GM11168 (cell line): Measurements from ENCODE around the gene PCDH15.
"Not testable (repeated sequence)": the region's sequence is repeated elsewhere in the genome, so short reads cannot be mapped to it uniquely, and the experiment has no call there.

Source experiments
- in situ Hi-C: fragments of 300-500 bp; cut with MboI; formaldehyde crosslinking; loops from one replicate; pipeline ENCODE4 v1.12.0; 2022; ENCODE audit warnings: low sequenced_read_pairs; ENCODE audit not compliant: unreplicated experiment

PCDH15 gene

GRCh38 chr10:54441275-54441674 lies 359.8 kb downstream of the PCDH15 start:
- in situ Hi-C loops = no loop called here

- in situ Hi-C loops = no loop called here
Measured at GRCh38 chr10:54434782-54435181, 366.2 kb downstream of the PCDH15 start.

GRCh38 chr10:54415483-54415882 lies 385.5 kb downstream of the PCDH15 start:
- in situ Hi-C loops = no loop called here

GRCh38 chr10:54402576-54402975 lies 398.5 kb downstream of the PCDH15 start:
- in situ Hi-C loops = no loop called here

- in situ Hi-C loops = no loop called here
Measured at GRCh38 chr10:54396031-54396430, 405.0 kb downstream of the PCDH15 start.

GRCh38 chr10:54394598-54394997 lies 406.4 kb downstream of the PCDH15 start:
- in situ Hi-C loops = not testable (repeated sequence)

GRCh38 chr10:54372179-54372578 lies 428.9 kb downstream of the PCDH15 start:
- in situ Hi-C loops = no loop called here

GRCh38 chr10:54368984-54369383 lies 432.0 kb downstream of the PCDH15 start:
- in situ Hi-C loops = no loop called here

- in situ Hi-C loops = no loop called here
Measured at GRCh38 chr10:54363390-54363789, 437.6 kb downstream of the PCDH15 start.

GRCh38 chr10:54342058-54342457 lies 459.0 kb downstream of the PCDH15 start:
- in situ Hi-C loops = no loop called here

- in situ Hi-C loops = no loop called here
Measured at GRCh38 chr10:54335296-54335695, 465.7 kb downstream of the PCDH15 start.

- in situ Hi-C loops = no loop called here
Measured at GRCh38 chr10:54319341-54319740, 481.7 kb downstream of the PCDH15 start.

- in situ Hi-C loops = no loop called here
Measured at GRCh38 chr10:54318470-54318869, 482.6 kb downstream of the PCDH15 start.

- in situ Hi-C loops = no loop called here
Measured at GRCh38 chr10:54314430-54314829, 486.6 kb downstream of the PCDH15 start.

GRCh38 chr10:54284526-54285193 lies 516.4 kb downstream of the PCDH15 start:
- in situ Hi-C loops = no loop called here

GRCh38 chr10:54282012-54282411 lies 519.0 kb downstream of the PCDH15 start:
- in situ Hi-C loops = no loop called here

- in situ Hi-C loops = no loop called here
Measured at GRCh38 chr10:54266395-54266794, 534.6 kb downstream of the PCDH15 start.

- in situ Hi-C loops = no loop called here
Measured at GRCh38 chr10:54262726-54263125, 538.3 kb downstream of the PCDH15 start.

GRCh38 chr10:54259104-54259503 lies 541.9 kb downstream of the PCDH15 start:
- in situ Hi-C loops = no loop called here

- in situ Hi-C loops = no loop called here
Measured at GRCh38 chr10:54234832-54235231, 566.2 kb downstream of the PCDH15 start.

- in situ Hi-C loops = no loop called here
Measured at GRCh38 chr10:54203401-54203800, 597.6 kb downstream of the PCDH15 start.

- in situ Hi-C loops = no loop called here
Measured at GRCh38 chr10:54198051-54198450, 603.0 kb downstream of the PCDH15 start.

GRCh38 chr10:54194806-54195205 lies 606.2 kb downstream of the PCDH15 start:
- in situ Hi-C loops = no loop called here
